ENCODE data around the gene WDR41.

Gene WDR41

GRCh38 chr5:77444356-77444755, 47.8 kb downstream of the WDR41 start:
- DNase-seq, result no peak

- no peak for DNase-seq
Measured at GRCh38 chr5:77443670-77444069, 48.4 kb downstream of the WDR41 start.

- no peak for DNase-seq
Measured at GRCh38 chr5:77438071-77438470, 54.0 kb downstream of the WDR41 start.

GRCh38 chr5:77437194-77437593, 54.9 kb downstream of the WDR41 start:
- no peak for DNase-seq

GRCh38 chr5:77431719-77432118, 60.4 kb downstream of the WDR41 start:
- no peak for DNase-seq

- DNase-seq, result no peak
Measured at GRCh38 chr5:77431286-77431685, 60.8 kb downstream of the WDR41 start.

- no peak for DNase-seq
Measured at GRCh38 chr5:77430726-77431125, 61.4 kb downstream of the WDR41 start.

GRCh38 chr5:77428526-77428925, 63.6 kb downstream of the WDR41 start:
- DNase-seq, result no peak

GRCh38 chr5:77427998-77428397, 64.1 kb downstream of the WDR41 start:
- no peak for DNase-seq

GRCh38 chr5:77426670-77427069, 65.4 kb downstream of the WDR41 start:
- DNase-seq, result peak; percentile 41

GRCh38 chr5:77425998-77426659, 66.0 kb downstream of the WDR41 start:
- no peak for DNase-seq

- no peak for DNase-seq
Measured at GRCh38 chr5:77425420-77425819, 66.7 kb downstream of the WDR41 start.

GRCh38 chr5:77424921-77425320, 67.2 kb downstream of the WDR41 start:
- DNase-seq, result no peak

GRCh38 chr5:77423022-77423750, 68.9 kb downstream of the WDR41 start:
- DNase-seq, result peak; percentile 22

- no peak for DNase-seq
Measured at GRCh38 chr5:77420940-77421339, 71.2 kb downstream of the WDR41 start.

GRCh38 chr5:77419644-77420582, 72.2 kb downstream of the WDR41 start:
- DNase-seq, result no peak

GRCh38 chr5:77418601-77419581, 73.2 kb downstream of the WDR41 start:
- DNase-seq, result no peak

- no peak for DNase-seq
Measured at GRCh38 chr5:77418162-77418561, 74.0 kb downstream of the WDR41 start.

GRCh38 chr5:77413049-77413448, 79.1 kb downstream of the WDR41 start:
- no peak for DNase-seq

- DNase-seq, result no peak
Measured at GRCh38 chr5:77409870-77410621, 82.1 kb downstream of the WDR41 start.

- DNase-seq, result no peak
Measured at GRCh38 chr5:77407152-77407551, 85.0 kb downstream of the WDR41 start.

- DNase-seq, result no peak
Measured at GRCh38 chr5:77402796-77403195, 89.3 kb downstream of the WDR41 start.

All from kidney glomerular epithelial cell (primary cell).